Measurements from ENCODE around the gene HSPB7.

The HSPB7 gene

GRCh38 chr1:15994590-15995351 lies 23.1 kb downstream of the HSPB7 start:
- Histone ChIP-seq H3K27me3 (ENCODE audit: insufficient read depth, low read length, poor library complexity, severe bottlenecking) (no peaks in the 10 kb centered on the region), H3K79me2 (ENCODE audit: insufficient read depth, low read length) (no peaks in the 10 kb centered on the region), H3K9me3 (ENCODE audit: insufficient read depth, low read depth, low read length) (no peaks in the 10 kb centered on the region), H3K4me1 (ENCODE audit: insufficient read depth, low read length, poor library complexity, severe bottlenecking) (no peaks in the 10 kb centered on the region), H3K36me3 (ENCODE audit: insufficient read depth, low read length) (no peaks in the 10 kb centered on the region), H3F3A (ENCODE audit: low read depth) (no peaks in the 10 kb centered on the region), H2AFZ (ENCODE audit: low read length) (no peak overlapping the region), H3K9ac (ENCODE audit: low read depth, low read length, poor library complexity, severe bottlenecking) (no peak overlapping the region), H3K4me3 (ENCODE audit: low read length, poor library complexity, severe bottlenecking) (no peak overlapping the region), H4K20me1 (ENCODE audit: insufficient read depth, low read length, poor library complexity, severe bottlenecking) (no peaks in the 10 kb centered on the region), H3K4me2 (ENCODE audit: low read depth, low read length, poor library complexity, severe bottlenecking) (no peak overlapping the region), H3K9me2 (replicated peaks; ENCODE audit: low read depth, low read length) (no peaks in the 10 kb centered on the region)
- peak; percentile 75 for TF ChIP-seq CTCF (conservative IDR thresholded peaks at IDR 0.05; ENCODE audit: low read length)
- no peak for TF ChIP-seq EZH2phosphoT487 (IDR thresholded peaks at IDR 0.05; ENCODE audit: borderline replicate concordance)

GRCh38 chr1:15994081-15994480 lies 23.8 kb downstream of the HSPB7 start:
- Histone ChIP-seq H4K20me1 (ENCODE audit: insufficient read depth, low read length, poor library complexity, severe bottlenecking) (no peaks in the 10 kb centered on the region), H3K9me3 (ENCODE audit: insufficient read depth, low read depth, low read length) (no peaks in the 10 kb centered on the region), H3K9ac (ENCODE audit: low read depth, low read length, poor library complexity, severe bottlenecking) (no peak overlapping the region), H3K4me2 (ENCODE audit: low read depth, low read length, poor library complexity, severe bottlenecking) (no peak overlapping the region), H3K79me2 (ENCODE audit: insufficient read depth, low read length) (no peaks in the 10 kb centered on the region), H3K9me2 (replicated peaks; ENCODE audit: low read depth, low read length) (no peaks in the 10 kb centered on the region), H3K4me3 (ENCODE audit: low read length, poor library complexity, severe bottlenecking) (no peak overlapping the region), H3F3A (ENCODE audit: low read depth) (no peaks in the 10 kb centered on the region), H3K36me3 (ENCODE audit: insufficient read depth, low read length) (no peaks in the 10 kb centered on the region), H3K27me3 (ENCODE audit: insufficient read depth, low read length, poor library complexity, severe bottlenecking) (no peaks in the 10 kb centered on the region), H2AFZ (ENCODE audit: low read length) (no peak overlapping the region), H3K4me1 (ENCODE audit: insufficient read depth, low read length, poor library complexity, severe bottlenecking) (no peaks in the 10 kb centered on the region)
- TF ChIP-seq CTCF (conservative IDR thresholded peaks at IDR 0.05; ENCODE audit: low read length) (no peak), EZH2phosphoT487 (IDR thresholded peaks at IDR 0.05; ENCODE audit: borderline replicate concordance) (no peak)

- Histone ChIP-seq H4K20me1 (ENCODE audit: insufficient read depth, low read length, poor library complexity, severe bottlenecking) (no peaks in the 10 kb centered on the region), H3K4me3 (ENCODE audit: low read length, poor library complexity, severe bottlenecking) (no peak overlapping the region), H3F3A (ENCODE audit: low read depth) (no peaks in the 10 kb centered on the region), H3K79me2 (ENCODE audit: insufficient read depth, low read length) (no peaks in the 10 kb centered on the region), H3K4me2 (ENCODE audit: low read depth, low read length, poor library complexity, severe bottlenecking) (no peak overlapping the region), H3K9ac (ENCODE audit: low read depth, low read length, poor library complexity, severe bottlenecking) (no peak overlapping the region), H2AFZ (ENCODE audit: low read length) (no peak overlapping the region), H3K36me3 (ENCODE audit: insufficient read depth, low read length) (no peaks in the 10 kb centered on the region), H3K4me1 (ENCODE audit: insufficient read depth, low read length, poor library complexity, severe bottlenecking) (no peaks in the 10 kb centered on the region), H3K9me2 (replicated peaks; ENCODE audit: low read depth, low read length) (no peaks in the 10 kb centered on the region), H3K9me3 (ENCODE audit: insufficient read depth, low read depth, low read length) (no peaks in the 10 kb centered on the region), H3K27me3 (ENCODE audit: insufficient read depth, low read length, poor library complexity, severe bottlenecking) (no peaks in the 10 kb centered on the region)
- no peak for TF ChIP-seq CTCF (conservative IDR thresholded peaks at IDR 0.05; ENCODE audit: low read length)
- no peak for TF ChIP-seq EZH2phosphoT487 (IDR thresholded peaks at IDR 0.05; ENCODE audit: borderline replicate concordance)
Observed at GRCh38 chr1:15993666-15994065, 24.2 kb downstream of the HSPB7 start.

All from Loucy (cell line).